ENCODE results near the gene LRRC73.

DNA sequence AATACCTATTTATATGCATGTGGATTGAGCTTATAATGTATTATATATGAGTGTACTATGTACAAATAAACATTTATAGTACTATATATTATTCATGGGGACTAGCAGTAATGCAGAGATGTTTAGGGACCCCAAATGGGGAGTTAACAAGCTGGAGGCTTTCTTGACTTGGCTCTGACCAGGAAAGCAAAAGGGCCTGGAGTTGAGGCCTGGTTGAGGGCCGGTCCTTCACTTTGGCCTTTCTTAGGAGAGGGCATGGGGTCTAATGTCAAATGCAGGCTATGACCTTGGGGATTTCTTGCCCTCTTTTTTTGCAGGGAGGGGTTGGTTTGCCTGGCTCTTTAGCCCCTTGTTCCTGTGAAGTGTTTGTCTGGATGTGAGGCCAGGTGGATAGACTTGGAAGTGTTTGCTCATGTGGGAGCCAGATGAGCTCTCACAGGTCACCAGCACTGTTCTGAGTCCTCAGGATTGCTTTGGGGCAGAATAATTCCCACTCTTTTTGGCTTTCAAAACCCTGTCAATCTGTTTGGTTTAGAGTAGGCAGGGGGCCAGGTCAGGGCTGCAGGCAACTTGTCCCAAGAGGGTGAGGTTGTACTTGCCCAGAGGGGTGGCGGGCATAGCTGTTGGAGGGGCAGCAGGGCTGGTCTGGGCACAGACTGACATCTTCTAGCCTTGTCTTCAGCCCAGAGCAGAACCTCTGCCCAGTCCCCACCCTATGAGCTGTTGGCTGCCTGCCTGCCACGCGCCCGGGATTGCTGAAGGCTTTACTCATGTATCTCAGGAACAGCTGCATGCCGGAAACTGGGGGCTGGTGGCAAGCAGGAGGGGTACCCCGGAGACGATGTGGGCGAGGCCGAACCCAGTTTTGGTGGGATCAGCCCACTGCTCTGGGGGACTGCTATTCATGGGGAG lies 18.1 kb downstream of the LRRC73 start:
- TF ChIP-seq, protein P1, sequence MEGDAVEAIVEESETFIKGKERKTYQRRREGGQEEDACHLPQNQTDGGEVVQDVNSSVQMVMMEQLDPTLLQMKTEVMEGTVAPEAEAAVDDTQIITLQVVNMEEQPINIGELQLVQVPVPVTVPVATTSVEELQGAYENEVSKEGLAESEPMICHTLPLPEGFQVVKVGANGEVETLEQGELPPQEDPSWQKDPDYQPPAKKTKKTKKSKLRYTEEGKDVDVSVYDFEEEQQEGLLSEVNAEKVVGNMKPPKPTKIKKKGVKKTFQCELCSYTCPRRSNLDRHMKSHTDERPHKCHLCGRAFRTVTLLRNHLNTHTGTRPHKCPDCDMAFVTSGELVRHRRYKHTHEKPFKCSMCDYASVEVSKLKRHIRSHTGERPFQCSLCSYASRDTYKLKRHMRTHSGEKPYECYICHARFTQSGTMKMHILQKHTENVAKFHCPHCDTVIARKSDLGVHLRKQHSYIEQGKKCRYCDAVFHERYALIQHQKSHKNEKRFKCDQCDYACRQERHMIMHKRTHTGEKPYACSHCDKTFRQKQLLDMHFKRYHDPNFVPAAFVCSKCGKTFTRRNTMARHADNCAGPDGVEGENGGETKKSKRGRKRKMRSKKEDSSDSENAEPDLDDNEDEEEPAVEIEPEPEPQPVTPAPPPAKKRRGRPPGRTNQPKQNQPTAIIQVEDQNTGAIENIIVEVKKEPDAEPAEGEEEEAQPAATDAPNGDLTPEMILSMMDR (conservative IDR thresholded peaks at IDR 0.05), result no peak
- no peak for TF ChIP-seq EZH2 (IDR thresholded peaks at IDR 0.05; ENCODE audit: low read depth)

All from PC-9 (cell line).